ENCODE measurements around the gene ADAMTS17. TPM values are rescaled to one million over a fixed set of nuclear protein-coding genes. Genes with fewer than 3 reads are reported as not detected.

The ADAMTS17 gene
- total RNA-seq, 1 donor from 2014 or later: 4.8 TPM

DNA sequence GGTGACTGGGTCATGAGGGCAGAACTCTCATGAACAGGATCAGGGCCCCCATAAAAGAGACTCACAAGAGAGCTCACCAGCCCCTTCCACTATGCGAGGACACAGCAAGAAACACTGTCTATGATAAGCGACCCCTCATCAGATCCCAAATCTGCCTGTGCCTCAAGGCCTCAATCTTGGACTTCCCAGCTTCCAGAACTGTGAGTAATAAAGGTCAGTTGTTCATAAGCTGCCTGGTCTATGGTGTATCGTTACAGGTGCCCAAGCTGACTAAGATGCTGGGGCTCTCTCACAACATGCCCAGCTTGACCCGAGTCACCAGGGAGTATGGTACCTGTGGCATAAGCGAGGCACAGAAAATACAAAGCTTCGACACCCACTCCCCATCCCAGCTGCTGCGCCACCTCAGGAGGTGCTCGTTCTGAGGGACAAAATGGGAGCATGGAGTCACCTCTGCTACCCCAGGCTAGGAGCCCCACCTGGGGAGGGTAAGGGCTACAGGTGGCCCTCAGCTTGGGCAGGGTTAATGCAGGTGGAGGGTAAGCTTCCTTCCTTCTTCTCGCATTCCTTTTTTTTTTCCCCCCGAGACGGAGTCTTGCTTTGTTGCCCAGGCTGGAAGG lies 234.1 kb downstream of the ADAMTS17 start:
- peaks cover 2% of the 10 kb centered on the region for H3K27me3 Mint-ChIP-seq (ENCODE audit: unreplicated experiment)
- TF ChIP-seq, protein P1, sequence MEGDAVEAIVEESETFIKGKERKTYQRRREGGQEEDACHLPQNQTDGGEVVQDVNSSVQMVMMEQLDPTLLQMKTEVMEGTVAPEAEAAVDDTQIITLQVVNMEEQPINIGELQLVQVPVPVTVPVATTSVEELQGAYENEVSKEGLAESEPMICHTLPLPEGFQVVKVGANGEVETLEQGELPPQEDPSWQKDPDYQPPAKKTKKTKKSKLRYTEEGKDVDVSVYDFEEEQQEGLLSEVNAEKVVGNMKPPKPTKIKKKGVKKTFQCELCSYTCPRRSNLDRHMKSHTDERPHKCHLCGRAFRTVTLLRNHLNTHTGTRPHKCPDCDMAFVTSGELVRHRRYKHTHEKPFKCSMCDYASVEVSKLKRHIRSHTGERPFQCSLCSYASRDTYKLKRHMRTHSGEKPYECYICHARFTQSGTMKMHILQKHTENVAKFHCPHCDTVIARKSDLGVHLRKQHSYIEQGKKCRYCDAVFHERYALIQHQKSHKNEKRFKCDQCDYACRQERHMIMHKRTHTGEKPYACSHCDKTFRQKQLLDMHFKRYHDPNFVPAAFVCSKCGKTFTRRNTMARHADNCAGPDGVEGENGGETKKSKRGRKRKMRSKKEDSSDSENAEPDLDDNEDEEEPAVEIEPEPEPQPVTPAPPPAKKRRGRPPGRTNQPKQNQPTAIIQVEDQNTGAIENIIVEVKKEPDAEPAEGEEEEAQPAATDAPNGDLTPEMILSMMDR (IDR thresholded peaks at IDR 0.05; ENCODE audit: unreplicated experiment): no peak
- peaks cover 4% of the 10 kb centered on the region for H3K36me3 Mint-ChIP-seq (ENCODE audit: low read depth, unreplicated experiment)
- H3K4me1 Mint-ChIP-seq (ENCODE audit: unreplicated experiment): peaks cover 35% of the 10 kb centered on the region
- H3K9me3 Mint-ChIP-seq (ENCODE audit: unreplicated experiment): peaks cover 3% of the 10 kb centered on the region
- DNase-seq (ENCODE audit: low spot score): no peak
- H3K4me3 Mint-ChIP-seq (ENCODE audit: unreplicated experiment): no peak overlapping the region
- no peak overlapping the region for H3K27ac Mint-ChIP-seq (ENCODE audit: unreplicated experiment)

GRCh38 chr15:100107151-100107550 lies 234.6 kb downstream of the ADAMTS17 start:
- Mint-ChIP-seq H3K27ac (ENCODE audit: unreplicated experiment) (no peak overlapping the region), H3K4me1 (ENCODE audit: unreplicated experiment) (peaks cover 33% of the 10 kb centered on the region)

GRCh38 chr15:100106732-100107131 lies 235.0 kb downstream of the ADAMTS17 start:
- Mint-ChIP-seq H3K36me3 (ENCODE audit: low read depth, unreplicated experiment) (peaks cover 4% of the 10 kb centered on the region), H3K27ac (ENCODE audit: unreplicated experiment) (no peak overlapping the region), H3K4me1 (ENCODE audit: unreplicated experiment) (peaks cover 30% of the 10 kb centered on the region), H3K9me3 (ENCODE audit: unreplicated experiment) (no peaks in the 10 kb centered on the region), H3K4me3 (ENCODE audit: unreplicated experiment) (no peak overlapping the region), H3K27me3 (ENCODE audit: unreplicated experiment) (no peaks in the 10 kb centered on the region)
- no peak for DNase-seq (ENCODE audit: low spot score)
- TF ChIP-seq, protein P1 (IDR thresholded peaks at IDR 0.05; ENCODE audit: unreplicated experiment): no peak

More at GRCh38 chr15:100107151-100107550, 234.6 kb downstream of the ADAMTS17 start:
- DNase-seq (ENCODE audit: low spot score): no peak
- H3K27me3 Mint-ChIP-seq (ENCODE audit: unreplicated experiment): no peaks in the 10 kb centered on the region
- peaks cover 4% of the 10 kb centered on the region for H3K36me3 Mint-ChIP-seq (ENCODE audit: low read depth, unreplicated experiment)
- TF ChIP-seq, protein P1 (IDR thresholded peaks at IDR 0.05; ENCODE audit: unreplicated experiment): no peak
- no peaks in the 10 kb centered on the region for H3K9me3 Mint-ChIP-seq (ENCODE audit: unreplicated experiment)
- no peak overlapping the region for H3K4me3 Mint-ChIP-seq (ENCODE audit: unreplicated experiment)

DNA sequence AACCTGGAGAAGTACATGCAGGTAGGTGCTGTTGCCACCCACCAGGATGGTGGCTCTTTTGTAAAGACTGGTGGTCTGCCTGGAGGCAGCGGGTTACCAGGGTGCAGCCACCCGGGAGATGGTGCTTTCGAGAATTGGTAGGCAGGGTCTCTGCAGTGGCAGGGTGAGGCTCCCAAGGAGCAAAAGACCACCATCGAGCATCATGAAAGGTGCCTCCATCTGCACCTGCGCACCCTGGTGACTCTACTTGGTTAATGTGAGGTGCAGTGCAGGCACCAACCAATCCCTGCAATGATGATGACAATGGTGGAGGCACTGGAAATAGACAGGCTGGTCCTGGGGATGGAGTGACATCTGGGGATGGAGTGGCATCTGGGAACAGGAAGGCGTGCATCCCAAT lies 236.7 kb downstream of the ADAMTS17 start:
- Mint-ChIP-seq H3K27ac (ENCODE audit: unreplicated experiment) (no peak overlapping the region), H3K4me1 (ENCODE audit: unreplicated experiment) (peaks cover 15% of the 10 kb centered on the region), H3K36me3 (ENCODE audit: low read depth, unreplicated experiment) (peaks cover 9% of the 10 kb centered on the region), H3K9me3 (ENCODE audit: unreplicated experiment) (no peaks in the 10 kb centered on the region), H3K4me3 (ENCODE audit: unreplicated experiment) (no peak overlapping the region), H3K27me3 (ENCODE audit: unreplicated experiment) (peaks cover 1% of the 10 kb centered on the region)
- no peak for DNase-seq (ENCODE audit: low spot score)
- TF ChIP-seq, protein P1 (IDR thresholded peaks at IDR 0.05; ENCODE audit: unreplicated experiment): no peak

- peaks cover 1% of the 10 kb centered on the region for H3K27me3 Mint-ChIP-seq (ENCODE audit: unreplicated experiment)
Observed at GRCh38 chr15:100104245-100104644, 237.5 kb downstream of the ADAMTS17 start.

More at GRCh38 chr15:100104245-100104644, 237.5 kb downstream of the ADAMTS17 start:
- Mint-ChIP-seq H3K4me1 (ENCODE audit: unreplicated experiment) (peaks cover 9% of the 10 kb centered on the region), H3K27ac (ENCODE audit: unreplicated experiment) (no peak overlapping the region), H3K4me3 (ENCODE audit: unreplicated experiment) (no peak overlapping the region), H3K9me3 (ENCODE audit: unreplicated experiment) (no peaks in the 10 kb centered on the region), H3K36me3 (ENCODE audit: low read depth, unreplicated experiment) (peaks cover 9% of the 10 kb centered on the region)
- DNase-seq (ENCODE audit: low spot score): no peak
- TF ChIP-seq, protein P1 (IDR thresholded peaks at IDR 0.05; ENCODE audit: unreplicated experiment): no peak
